ENCODE measurements around the gene PPEF1. TPM values are rescaled to one million over a fixed set of nuclear protein-coding genes. Genes with fewer than 3 reads are reported as not detected.
A peak's percentile ranks its signal among the peaks of the same experiment; 100 is the strongest.

PPEF1 gene
- total RNA-seq, 1 donor from 2014 or later = 0.26 TPM

DNA sequence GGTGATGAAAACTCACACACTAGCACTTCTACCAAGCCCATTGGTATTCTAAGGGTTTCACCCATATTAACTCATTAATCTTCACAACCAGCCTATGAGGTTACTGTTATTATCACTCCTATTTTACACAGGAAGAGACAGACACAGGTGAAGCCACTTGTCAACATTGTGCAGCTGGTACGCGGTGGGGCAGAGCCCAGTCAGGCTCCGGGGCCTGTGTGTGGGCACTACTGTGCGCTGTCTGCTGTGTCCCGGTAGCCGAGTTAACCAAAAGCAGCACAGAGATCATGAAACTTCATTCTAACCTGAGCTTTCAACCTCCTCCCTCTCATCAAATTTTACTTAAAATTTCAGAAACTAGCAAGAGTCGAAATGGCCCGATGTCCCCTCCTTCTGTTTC is 165.2 kb downstream of the PPEF1 start:
- H3K27me3 Mint-ChIP-seq (ENCODE audit: low read depth) = no peaks in the 10 kb centered on the region
- TF ChIP-seq, protein P1, sequence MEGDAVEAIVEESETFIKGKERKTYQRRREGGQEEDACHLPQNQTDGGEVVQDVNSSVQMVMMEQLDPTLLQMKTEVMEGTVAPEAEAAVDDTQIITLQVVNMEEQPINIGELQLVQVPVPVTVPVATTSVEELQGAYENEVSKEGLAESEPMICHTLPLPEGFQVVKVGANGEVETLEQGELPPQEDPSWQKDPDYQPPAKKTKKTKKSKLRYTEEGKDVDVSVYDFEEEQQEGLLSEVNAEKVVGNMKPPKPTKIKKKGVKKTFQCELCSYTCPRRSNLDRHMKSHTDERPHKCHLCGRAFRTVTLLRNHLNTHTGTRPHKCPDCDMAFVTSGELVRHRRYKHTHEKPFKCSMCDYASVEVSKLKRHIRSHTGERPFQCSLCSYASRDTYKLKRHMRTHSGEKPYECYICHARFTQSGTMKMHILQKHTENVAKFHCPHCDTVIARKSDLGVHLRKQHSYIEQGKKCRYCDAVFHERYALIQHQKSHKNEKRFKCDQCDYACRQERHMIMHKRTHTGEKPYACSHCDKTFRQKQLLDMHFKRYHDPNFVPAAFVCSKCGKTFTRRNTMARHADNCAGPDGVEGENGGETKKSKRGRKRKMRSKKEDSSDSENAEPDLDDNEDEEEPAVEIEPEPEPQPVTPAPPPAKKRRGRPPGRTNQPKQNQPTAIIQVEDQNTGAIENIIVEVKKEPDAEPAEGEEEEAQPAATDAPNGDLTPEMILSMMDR (conservative IDR thresholded peaks at IDR 0.05) = no peak
- no peak overlapping the region for H3K4me3 Mint-ChIP-seq
- no peaks in the 10 kb centered on the region for H3K4me1 Mint-ChIP-seq
- H3K27ac Mint-ChIP-seq (ENCODE audit: unreplicated experiment) = no peak overlapping the region
- H3K9me3 Mint-ChIP-seq = no peaks in the 10 kb centered on the region
- H3K36me3 Mint-ChIP-seq (ENCODE audit: low read depth) = no peaks in the 10 kb centered on the region
- DNase-seq (ENCODE audit: low read depth, low spot score) = no peak

DNA sequence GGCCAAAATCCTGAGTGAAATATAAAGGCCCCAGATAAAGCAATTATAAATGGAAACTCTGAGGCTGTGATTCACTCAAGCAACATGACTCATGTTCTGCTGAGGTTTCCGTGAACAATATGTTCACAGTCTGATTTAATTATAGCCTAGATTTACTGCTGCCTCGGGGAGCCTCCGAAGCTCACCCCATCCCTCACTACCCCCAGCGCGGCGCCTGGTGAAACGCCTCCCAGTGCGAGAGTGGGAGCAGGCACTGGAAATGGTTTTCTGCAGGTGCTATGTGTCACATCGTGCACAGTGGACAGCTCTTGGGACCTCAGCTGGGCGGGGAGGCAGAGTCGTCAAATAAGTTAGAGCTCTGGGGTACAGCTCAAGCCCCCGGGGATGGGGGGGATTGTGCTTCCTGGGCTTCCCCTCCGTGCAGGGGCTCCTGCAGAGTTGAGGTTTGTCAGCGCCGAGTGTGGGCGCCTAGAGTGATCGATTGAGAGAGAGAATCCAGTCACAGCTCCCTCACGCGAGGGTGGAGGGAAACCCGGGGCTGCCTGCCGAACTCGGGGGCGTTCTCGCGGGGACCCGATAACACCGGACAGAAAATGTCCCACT is 165.8 kb downstream of the PPEF1 start:
- Mint-ChIP-seq H3K27ac (ENCODE audit: unreplicated experiment) (no peak overlapping the region), H3K27me3 (ENCODE audit: low read depth) (no peaks in the 10 kb centered on the region), H3K36me3 (ENCODE audit: low read depth) (no peaks in the 10 kb centered on the region), H3K4me3 (no peak overlapping the region), H3K4me1 (no peaks in the 10 kb centered on the region), H3K9me3 (no peaks in the 10 kb centered on the region)
- TF ChIP-seq, protein P1 (conservative IDR thresholded peaks at IDR 0.05) = no peak
- no peak for DNase-seq (ENCODE audit: low read depth, low spot score)

DNA sequence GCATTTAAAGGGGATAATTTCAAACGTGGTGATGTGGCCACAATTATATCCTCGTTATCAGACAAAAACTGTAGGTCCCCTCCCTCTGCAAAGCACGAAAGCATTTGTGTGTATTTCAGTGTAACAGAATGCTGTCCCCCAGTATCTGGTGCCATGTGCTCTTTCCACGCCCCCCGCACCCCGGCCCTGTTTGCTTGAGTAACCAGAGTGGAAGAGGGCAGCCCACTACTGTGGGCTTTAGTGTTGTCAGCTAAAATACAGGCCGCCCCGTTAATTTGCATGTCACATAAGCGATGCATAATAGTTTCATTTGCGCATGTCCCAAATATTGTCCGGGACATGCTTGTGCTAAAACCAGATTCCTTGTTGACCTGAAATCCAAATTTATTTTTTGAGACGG is 166.4 kb downstream of the PPEF1 start:
- TF ChIP-seq, protein P1 (conservative IDR thresholded peaks at IDR 0.05) = no peak
- DNase-seq (ENCODE audit: low read depth, low spot score) = no peak
- Mint-ChIP-seq H3K9me3 (no peaks in the 10 kb centered on the region), H3K27ac (ENCODE audit: unreplicated experiment) (no peak overlapping the region), H3K4me3 (no peak overlapping the region), H3K27me3 (ENCODE audit: low read depth) (no peaks in the 10 kb centered on the region), H3K36me3 (ENCODE audit: low read depth) (no peaks in the 10 kb centered on the region), H3K4me1 (no peaks in the 10 kb centered on the region)

DNA sequence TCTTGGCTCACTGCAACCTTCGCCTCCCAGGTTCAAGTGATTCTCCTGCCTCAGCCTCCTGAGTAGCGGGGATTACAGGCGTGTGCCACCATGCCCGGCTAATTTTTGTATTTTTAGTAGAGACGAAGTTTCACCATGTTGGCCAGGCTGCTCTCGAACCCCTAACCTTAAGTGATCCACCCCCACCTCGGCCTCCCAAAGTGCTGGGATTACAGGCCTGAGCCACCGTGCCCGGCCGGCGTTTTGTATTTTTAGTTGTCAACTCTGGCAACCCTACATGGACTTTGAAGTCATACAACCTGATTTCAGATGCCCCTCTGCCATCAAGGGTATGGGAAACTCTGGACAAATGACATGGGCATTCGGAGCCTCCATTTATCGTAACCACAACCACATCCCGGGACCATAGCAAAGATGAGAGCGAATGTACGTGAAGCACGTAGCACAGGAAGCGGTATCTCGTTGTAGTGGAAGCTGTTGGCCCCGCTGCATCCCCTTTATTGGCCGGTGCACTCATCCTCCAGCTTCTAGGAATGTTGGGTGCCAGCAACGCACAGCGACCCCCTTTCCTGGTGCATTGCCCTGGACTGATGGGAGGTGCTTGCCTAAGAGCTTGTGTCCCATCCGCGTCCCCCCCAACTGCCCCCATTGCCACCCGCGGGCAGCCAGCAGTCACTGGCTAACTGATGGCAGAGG is 167.3 kb downstream of the PPEF1 start:
- H3K27me3 Mint-ChIP-seq (ENCODE audit: low read depth) = no peaks in the 10 kb centered on the region
- H3K9me3 Mint-ChIP-seq = no peaks in the 10 kb centered on the region
- TF ChIP-seq, protein P1 (conservative IDR thresholded peaks at IDR 0.05) = no peak
- H3K27ac Mint-ChIP-seq (ENCODE audit: unreplicated experiment) = no peak overlapping the region
- H3K4me3 Mint-ChIP-seq = no peak overlapping the region
- no peaks in the 10 kb centered on the region for H3K4me1 Mint-ChIP-seq
- H3K36me3 Mint-ChIP-seq (ENCODE audit: low read depth) = no peaks in the 10 kb centered on the region
- DNase-seq (ENCODE audit: low read depth, low spot score) = no peak

DNA sequence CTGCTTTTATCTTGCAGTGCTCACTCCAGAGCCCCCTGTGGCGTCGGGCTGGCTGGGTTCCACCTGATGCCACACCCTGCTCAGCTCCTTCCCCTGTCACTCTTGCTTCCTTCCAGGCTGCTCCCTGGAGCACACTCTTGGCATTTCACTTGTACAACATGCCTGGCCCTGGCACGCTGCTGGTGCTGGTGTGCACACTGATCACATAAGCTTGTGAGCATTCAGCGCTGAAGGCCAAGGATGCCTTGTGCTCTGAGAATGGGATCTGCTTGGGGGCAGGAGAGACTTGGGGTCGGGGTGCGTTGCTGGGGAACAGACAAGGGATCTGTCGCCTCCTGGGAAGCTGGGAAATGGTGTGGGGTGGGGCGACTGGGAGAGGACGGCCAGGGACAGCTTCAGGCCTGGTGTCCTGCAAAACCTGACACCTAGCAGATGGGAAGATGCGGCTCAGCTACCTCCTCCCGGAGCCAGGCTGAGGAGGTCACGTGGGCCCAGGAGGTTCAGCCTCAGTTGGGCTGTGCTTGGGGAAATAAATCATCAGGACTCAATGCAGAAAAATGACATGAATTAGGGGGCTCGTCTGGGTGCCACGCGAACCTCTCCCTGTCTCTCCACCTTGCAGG is 167.9 kb downstream of the PPEF1 start:
- no peak for DNase-seq (ENCODE audit: low read depth, low spot score)
- Mint-ChIP-seq H3K36me3 (ENCODE audit: low read depth) (no peaks in the 10 kb centered on the region), H3K4me3 (no peak overlapping the region), H3K9me3 (peaks cover 3% of the 10 kb centered on the region), H3K27me3 (ENCODE audit: low read depth) (no peaks in the 10 kb centered on the region), H3K4me1 (no peaks in the 10 kb centered on the region), H3K27ac (ENCODE audit: unreplicated experiment) (peak overlapping the region; percentile 73)
- TF ChIP-seq, protein P1 (conservative IDR thresholded peaks at IDR 0.05) = no peak

Measured in neural crest cell (in vitro differentiated cells).